Panc1 (cell line): ENCODE results near the gene RPRD1A.

Experiments used
- POLR2AphosphoS5 ChIP-seq: IDR thresholded peaks from 2 replicates; pipeline ENCODE4 v1.6.1; 2012; ENCODE audit warnings: mild to moderate bottlenecking, low read depth, low read length, moderate library complexity
- TF ChIP-seq, protein P1 (sequence below): fragments of 450-650 bp; IDR thresholded peaks from 2 replicates; pipeline ENCODE4 v1.5.1; 2017; ENCODE audit warnings: mild to moderate bottlenecking

DNA sequence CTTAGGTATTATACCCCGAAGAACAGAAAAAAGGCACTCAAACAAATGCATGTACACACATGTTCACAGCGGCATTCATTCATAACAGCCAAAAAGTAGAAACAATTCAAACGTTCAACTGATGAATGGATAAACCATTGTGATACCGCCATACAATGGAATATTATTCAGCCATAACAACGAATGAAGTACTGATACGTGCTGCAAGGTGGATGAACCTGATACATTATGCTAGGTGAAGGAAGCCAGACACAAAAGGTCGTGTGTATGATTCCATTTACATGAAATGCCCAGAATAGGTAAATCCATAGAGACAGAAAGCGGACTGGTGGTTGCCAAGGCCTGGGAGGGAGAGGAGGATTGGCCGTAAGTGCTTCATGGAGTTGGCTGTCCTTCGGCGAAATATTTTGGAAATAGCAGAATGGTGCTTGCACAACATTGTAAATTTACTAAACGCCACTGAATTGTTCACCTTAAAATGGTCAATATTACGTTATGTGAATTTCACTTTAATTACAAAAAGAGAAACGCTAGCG lies 95.6 kb downstream of the RPRD1A start:
- TF ChIP-seq, protein P1, sequence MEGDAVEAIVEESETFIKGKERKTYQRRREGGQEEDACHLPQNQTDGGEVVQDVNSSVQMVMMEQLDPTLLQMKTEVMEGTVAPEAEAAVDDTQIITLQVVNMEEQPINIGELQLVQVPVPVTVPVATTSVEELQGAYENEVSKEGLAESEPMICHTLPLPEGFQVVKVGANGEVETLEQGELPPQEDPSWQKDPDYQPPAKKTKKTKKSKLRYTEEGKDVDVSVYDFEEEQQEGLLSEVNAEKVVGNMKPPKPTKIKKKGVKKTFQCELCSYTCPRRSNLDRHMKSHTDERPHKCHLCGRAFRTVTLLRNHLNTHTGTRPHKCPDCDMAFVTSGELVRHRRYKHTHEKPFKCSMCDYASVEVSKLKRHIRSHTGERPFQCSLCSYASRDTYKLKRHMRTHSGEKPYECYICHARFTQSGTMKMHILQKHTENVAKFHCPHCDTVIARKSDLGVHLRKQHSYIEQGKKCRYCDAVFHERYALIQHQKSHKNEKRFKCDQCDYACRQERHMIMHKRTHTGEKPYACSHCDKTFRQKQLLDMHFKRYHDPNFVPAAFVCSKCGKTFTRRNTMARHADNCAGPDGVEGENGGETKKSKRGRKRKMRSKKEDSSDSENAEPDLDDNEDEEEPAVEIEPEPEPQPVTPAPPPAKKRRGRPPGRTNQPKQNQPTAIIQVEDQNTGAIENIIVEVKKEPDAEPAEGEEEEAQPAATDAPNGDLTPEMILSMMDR: no peak
- no peak for TF ChIP-seq POLR2AphosphoS5
